Ishikawa (cell line): ENCODE data around the gene AARSD1.

ENCODE experiments used
- CEBPB ChIP-seq: IDR thresholded peaks from 2 replicates; pipeline ENCODE4 v1.6.1; 2012
- CREB1 ChIP-seq: IDR thresholded peaks from 2 replicates; pipeline ENCODE4 v1.6.1; 2012; ENCODE audit warnings: low read depth
- EGR1 ChIP-seq: IDR thresholded peaks from 2 replicates; pipeline ENCODE4 v1.6.1; 2012
- EP300 ChIP-seq: IDR thresholded peaks from 2 replicates; pipeline ENCODE4 v1.6.1; 2012; ENCODE audit warnings: borderline replicate concordance
- FOXM1 ChIP-seq: IDR thresholded peaks from 2 replicates; pipeline ENCODE4 v1.6.1; 2012; ENCODE audit warnings: low read depth, borderline replicate concordance
- MAX ChIP-seq: IDR thresholded peaks from 2 replicates; pipeline ENCODE4 v1.6.1; 2012
- NFIC ChIP-seq: IDR thresholded peaks from 2 replicates; pipeline ENCODE4 v1.6.1; 2012
- RAD21 ChIP-seq: IDR thresholded peaks from 2 replicates; pipeline ENCODE4 v1.6.1; 2012; ENCODE audit warnings: low read depth
- REST ChIP-seq: IDR thresholded peaks from 2 replicates; pipeline ENCODE4 v1.6.1; 2012; ENCODE audit warnings: low read depth, mild to moderate bottlenecking
- TAF1 ChIP-seq: IDR thresholded peaks from 2 replicates; pipeline ENCODE4 v1.6.1; 2012; ENCODE audit warnings: low read depth, mild to moderate bottlenecking
- TCF12 ChIP-seq: IDR thresholded peaks from 2 replicates; pipeline ENCODE4 v1.6.1; 2012; ENCODE audit warnings: low read depth
- TEAD4 ChIP-seq: IDR thresholded peaks from 2 replicates; pipeline ENCODE4 v1.6.1; 2012
- USF1 ChIP-seq: IDR thresholded peaks from 2 replicates; pipeline ENCODE4 v1.6.1; 2012
- YY1 ChIP-seq: IDR thresholded peaks from 2 replicates; pipeline ENCODE4 v1.6.1; 2012; ENCODE audit warnings: low read depth
- ZBTB7A ChIP-seq: IDR thresholded peaks from 2 replicates; pipeline ENCODE4 v1.6.1; 2012; ENCODE audit warnings: low read depth

Gene AARSD1

GRCh38 chr17:42980274-42980765 is 16.1 kb upstream of the AARSD1 start, which contains the start of gene RUNDC1:
TSS of gene RUNDC1 (plus strand) at chr17:42980565. CDS start at chr17:42980577, 12 bp downstream.
- TF ChIP-seq EP300: no peak
- TF ChIP-seq RAD21: no peak
- peak; percentile 47; the same call in 1 of the 2 replicates for TF ChIP-seq TCF12
- no peak for TF ChIP-seq EGR1
- peak; percentile 91 for TF ChIP-seq TAF1
- TF ChIP-seq YY1: peak; percentile 97
- TF ChIP-seq TEAD4: peak; percentile 4; the same call in 1 of the 2 replicates
- no peak for TF ChIP-seq CEBPB
- TF ChIP-seq REST: no peak; the same call in 1 of the 2 replicates
- TF ChIP-seq CREB1: 0 out of 2 replicates have a peak, but pooled peaks have one; percentile 15
- TF ChIP-seq FOXM1: no peak
- TF ChIP-seq MAX: no peak
- TF ChIP-seq ZBTB7A: no peak
- no peak for TF ChIP-seq USF1
- no peak for TF ChIP-seq NFIC

- no peak for TF ChIP-seq TAF1
- TF ChIP-seq ZBTB7A: no peak
- no peak for TF ChIP-seq EGR1
- TF ChIP-seq YY1: no peak
- TF ChIP-seq REST: no peak
- TF ChIP-seq FOXM1: no peak
- no peak for TF ChIP-seq CREB1
- TF ChIP-seq NFIC: no peak
- TF ChIP-seq CEBPB: no peak
- no peak for TF ChIP-seq MAX
- TF ChIP-seq EP300: no peak
- TF ChIP-seq TCF12: no peak
- no peak for TF ChIP-seq RAD21
- no peak for TF ChIP-seq TEAD4
- no peak for TF ChIP-seq USF1
Measured at GRCh38 chr17:42979511-42980273, 15.4 kb upstream of the AARSD1 start, which contains the start of gene PTGES3L. TSS of gene PTGES3L (minus strand) at chr17:42980080. CDS start at chr17:42980053, 27 bp downstream.

GRCh38 chr17:42975265-42975664 is 11.0 kb upstream of the AARSD1 start:
- TF ChIP-seq ZBTB7A (no peak), EP300 (no peak), CREB1 (no peak), CEBPB (no peak), USF1 (no peak), YY1 (no peak), TEAD4 (no peak), RAD21 (no peak), TAF1 (no peak), REST (no peak), NFIC (no peak), EGR1 (no peak)
